ENCODE measurements around the gene PTPRE.

Gene PTPRE

DNA sequence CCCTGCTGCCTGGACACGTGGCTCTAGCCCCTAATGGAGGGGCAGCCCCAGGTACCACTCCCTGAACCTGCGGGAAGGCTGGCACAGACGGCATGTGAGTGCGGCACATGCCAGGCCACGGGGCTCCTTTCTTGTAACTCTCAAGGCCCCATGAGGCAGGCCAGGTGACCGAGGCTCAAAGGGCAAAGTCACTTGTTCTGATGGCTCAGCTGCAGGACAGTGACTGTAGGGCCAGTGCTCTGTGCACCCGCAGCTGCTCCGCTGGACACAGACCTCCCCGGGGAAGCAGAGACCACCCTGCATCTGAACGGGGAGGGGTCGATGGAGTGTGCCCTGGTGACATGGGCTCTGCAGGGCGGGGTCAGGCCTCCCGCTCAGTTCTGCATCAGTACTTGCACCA lies 55.3 kb downstream of the PTPRE start:
- TF ChIP-seq, protein P1, sequence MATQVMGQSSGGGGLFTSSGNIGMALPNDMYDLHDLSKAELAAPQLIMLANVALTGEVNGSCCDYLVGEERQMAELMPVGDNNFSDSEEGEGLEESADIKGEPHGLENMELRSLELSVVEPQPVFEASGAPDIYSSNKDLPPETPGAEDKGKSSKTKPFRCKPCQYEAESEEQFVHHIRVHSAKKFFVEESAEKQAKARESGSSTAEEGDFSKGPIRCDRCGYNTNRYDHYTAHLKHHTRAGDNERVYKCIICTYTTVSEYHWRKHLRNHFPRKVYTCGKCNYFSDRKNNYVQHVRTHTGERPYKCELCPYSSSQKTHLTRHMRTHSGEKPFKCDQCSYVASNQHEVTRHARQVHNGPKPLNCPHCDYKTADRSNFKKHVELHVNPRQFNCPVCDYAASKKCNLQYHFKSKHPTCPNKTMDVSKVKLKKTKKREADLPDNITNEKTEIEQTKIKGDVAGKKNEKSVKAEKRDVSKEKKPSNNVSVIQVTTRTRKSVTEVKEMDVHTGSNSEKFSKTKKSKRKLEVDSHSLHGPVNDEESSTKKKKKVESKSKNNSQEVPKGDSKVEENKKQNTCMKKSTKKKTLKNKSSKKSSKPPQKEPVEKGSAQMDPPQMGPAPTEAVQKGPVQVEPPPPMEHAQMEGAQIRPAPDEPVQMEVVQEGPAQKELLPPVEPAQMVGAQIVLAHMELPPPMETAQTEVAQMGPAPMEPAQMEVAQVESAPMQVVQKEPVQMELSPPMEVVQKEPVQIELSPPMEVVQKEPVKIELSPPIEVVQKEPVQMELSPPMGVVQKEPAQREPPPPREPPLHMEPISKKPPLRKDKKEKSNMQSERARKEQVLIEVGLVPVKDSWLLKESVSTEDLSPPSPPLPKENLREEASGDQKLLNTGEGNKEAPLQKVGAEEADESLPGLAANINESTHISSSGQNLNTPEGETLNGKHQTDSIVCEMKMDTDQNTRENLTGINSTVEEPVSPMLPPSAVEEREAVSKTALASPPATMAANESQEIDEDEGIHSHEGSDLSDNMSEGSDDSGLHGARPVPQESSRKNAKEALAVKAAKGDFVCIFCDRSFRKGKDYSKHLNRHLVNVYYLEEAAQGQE (IDR thresholded peaks at IDR 0.05; ENCODE audit: insufficient replicate concordance, low read depth): no peak
- TF ChIP-seq POLR2AphosphoS5 (IDR thresholded peaks at IDR 0.05; ENCODE audit: low read depth) (no peak), SPI1 (IDR thresholded peaks at IDR 0.05; ENCODE audit: borderline replicate concordance, low read depth) (no peak), GABPA (IDR thresholded peaks at IDR 0.05; ENCODE audit: low read depth) (no peak)
- TF ChIP-seq, protein P2, sequence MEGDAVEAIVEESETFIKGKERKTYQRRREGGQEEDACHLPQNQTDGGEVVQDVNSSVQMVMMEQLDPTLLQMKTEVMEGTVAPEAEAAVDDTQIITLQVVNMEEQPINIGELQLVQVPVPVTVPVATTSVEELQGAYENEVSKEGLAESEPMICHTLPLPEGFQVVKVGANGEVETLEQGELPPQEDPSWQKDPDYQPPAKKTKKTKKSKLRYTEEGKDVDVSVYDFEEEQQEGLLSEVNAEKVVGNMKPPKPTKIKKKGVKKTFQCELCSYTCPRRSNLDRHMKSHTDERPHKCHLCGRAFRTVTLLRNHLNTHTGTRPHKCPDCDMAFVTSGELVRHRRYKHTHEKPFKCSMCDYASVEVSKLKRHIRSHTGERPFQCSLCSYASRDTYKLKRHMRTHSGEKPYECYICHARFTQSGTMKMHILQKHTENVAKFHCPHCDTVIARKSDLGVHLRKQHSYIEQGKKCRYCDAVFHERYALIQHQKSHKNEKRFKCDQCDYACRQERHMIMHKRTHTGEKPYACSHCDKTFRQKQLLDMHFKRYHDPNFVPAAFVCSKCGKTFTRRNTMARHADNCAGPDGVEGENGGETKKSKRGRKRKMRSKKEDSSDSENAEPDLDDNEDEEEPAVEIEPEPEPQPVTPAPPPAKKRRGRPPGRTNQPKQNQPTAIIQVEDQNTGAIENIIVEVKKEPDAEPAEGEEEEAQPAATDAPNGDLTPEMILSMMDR (IDR thresholded peaks at IDR 0.05; ENCODE audit: insufficient read depth, low read length): no peak
- Histone ChIP-seq H3K27me3 (ENCODE audit: insufficient read depth, poor library complexity, severe bottlenecking) (no peaks in the 10 kb centered on the region), H3K27ac (replicated peaks) (no peak overlapping the region), H3K4me3 (replicated peaks; ENCODE audit: insufficient read depth, low read length) (no peak overlapping the region)
- DNase-seq (ENCODE audit: low read depth in 1 of 2, low spot score in 1 of 2): no peak

DNA sequence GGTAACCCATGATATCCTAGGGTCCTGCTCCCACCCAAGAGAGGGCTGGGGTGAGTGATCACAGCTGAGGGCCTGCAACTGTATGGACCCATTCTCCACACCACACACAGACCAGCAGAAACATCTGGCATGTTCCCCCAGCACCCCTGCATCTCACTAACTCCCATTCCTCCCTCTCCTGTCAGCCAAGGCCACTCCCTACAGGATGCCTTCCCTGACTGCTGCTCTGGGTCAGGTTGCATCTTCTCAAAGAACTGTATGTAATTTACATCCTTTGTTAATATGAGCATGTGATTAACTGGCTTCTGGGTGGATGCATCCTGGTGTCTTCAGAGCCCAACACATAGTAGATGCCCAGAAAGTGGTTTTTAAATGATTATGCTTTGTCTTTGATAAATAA lies 56.2 kb downstream of the PTPRE start:
- Histone ChIP-seq H3K4me3 (replicated peaks; ENCODE audit: insufficient read depth, low read length) (no peak overlapping the region), H3K27ac (replicated peaks) (no peak overlapping the region), H3K27me3 (ENCODE audit: insufficient read depth, poor library complexity, severe bottlenecking) (no peaks in the 10 kb centered on the region)
- DNase-seq (ENCODE audit: low read depth in 1 of 2, low spot score in 1 of 2): no peak
- TF ChIP-seq POLR2AphosphoS5 (IDR thresholded peaks at IDR 0.05; ENCODE audit: low read depth) (no peak), GABPA (IDR thresholded peaks at IDR 0.05; ENCODE audit: low read depth) (no peak), SPI1 (IDR thresholded peaks at IDR 0.05; ENCODE audit: borderline replicate concordance, low read depth) (no peak)
- TF ChIP-seq, protein P1 (IDR thresholded peaks at IDR 0.05; ENCODE audit: insufficient replicate concordance, low read depth): no peak
- TF ChIP-seq, protein P2 (IDR thresholded peaks at IDR 0.05; ENCODE audit: insufficient read depth, low read length): no peak

DNA sequence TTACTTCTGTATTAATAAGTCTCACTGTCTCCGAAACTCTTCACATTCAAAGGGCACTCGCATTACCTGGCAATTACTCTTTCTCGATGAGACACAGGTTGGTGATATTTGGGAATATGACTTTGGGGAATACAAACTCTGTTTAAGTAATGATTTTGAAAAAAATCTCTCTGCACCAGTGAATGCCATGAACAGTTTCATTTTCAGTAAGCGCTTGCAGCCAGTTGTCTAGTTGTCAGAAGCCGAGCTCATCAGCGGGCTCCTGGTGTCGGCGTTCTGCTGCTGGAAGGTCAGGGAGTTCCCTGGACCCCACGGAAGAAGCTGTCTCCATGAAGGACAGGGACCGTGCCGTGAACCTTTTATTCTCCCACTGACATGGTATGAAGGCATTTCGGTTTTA lies 57.7 kb downstream of the PTPRE start:
- Histone ChIP-seq H3K27ac (replicated peaks) (no peak overlapping the region), H3K4me3 (replicated peaks; ENCODE audit: insufficient read depth, low read length) (no peak overlapping the region), H3K27me3 (ENCODE audit: insufficient read depth, poor library complexity, severe bottlenecking) (no peaks in the 10 kb centered on the region)
- TF ChIP-seq SPI1 (IDR thresholded peaks at IDR 0.05; ENCODE audit: borderline replicate concordance, low read depth): no peak
- TF ChIP-seq, protein P2 (IDR thresholded peaks at IDR 0.05; ENCODE audit: insufficient read depth, low read length): no peak
- no peak for TF ChIP-seq GABPA (IDR thresholded peaks at IDR 0.05; ENCODE audit: low read depth)
- no peak for TF ChIP-seq POLR2AphosphoS5 (IDR thresholded peaks at IDR 0.05; ENCODE audit: low read depth)
- TF ChIP-seq, protein P1 (IDR thresholded peaks at IDR 0.05; ENCODE audit: insufficient replicate concordance, low read depth): no peak
- no peak for DNase-seq (ENCODE audit: low read depth in 1 of 2, low spot score in 1 of 2)

Data from HL-60 (cell line).